HepG2 (cell line): ENCODE results near the gene CAMKMT.

Experiments used
- FOXP1 ChIP-seq, 2 experiments: fragments of 450-650 bp in 1 of 2; IDR thresholded peaks; 2 replicates each; pipeline ENCODE4 v1.6.1; 2017 to 2018; ENCODE audit warnings: antibody characterized with exemption in 1 of 2
- JUN ChIP-seq: sonication (generic); formaldehyde crosslinking; IDR thresholded peaks from 2 replicates; pipeline ENCODE4 v1.4.0; 2020; ENCODE audit warnings: mild to moderate bottlenecking, missing genetic modification reagents
- NFYB ChIP-seq: sonication (generic); formaldehyde crosslinking; IDR thresholded peaks from 2 replicates; pipeline ENCODE4 v1.4.0; 2020; ENCODE audit warnings: missing genetic modification reagents
- ZNF263 ChIP-seq: sonication (generic); formaldehyde crosslinking; IDR thresholded peaks from 2 replicates; pipeline ENCODE4 v1.4.0; 2020; ENCODE audit warnings: missing genetic modification reagents
- ZNF788 ChIP-seq: sonication (generic); formaldehyde crosslinking; IDR thresholded peaks from 2 replicates; pipeline ENCODE4 v1.5.0; 2020; ENCODE audit warnings: mild to moderate bottlenecking, missing genetic modification reagents, borderline replicate concordance
- TF ChIP-seq, protein P1 (sequence below): sonication (generic); IDR thresholded peaks from 2 replicates; pipeline ENCODE4 v1.6.1; 2016; ENCODE audit warnings: low read depth, borderline replicate concordance

DNA sequence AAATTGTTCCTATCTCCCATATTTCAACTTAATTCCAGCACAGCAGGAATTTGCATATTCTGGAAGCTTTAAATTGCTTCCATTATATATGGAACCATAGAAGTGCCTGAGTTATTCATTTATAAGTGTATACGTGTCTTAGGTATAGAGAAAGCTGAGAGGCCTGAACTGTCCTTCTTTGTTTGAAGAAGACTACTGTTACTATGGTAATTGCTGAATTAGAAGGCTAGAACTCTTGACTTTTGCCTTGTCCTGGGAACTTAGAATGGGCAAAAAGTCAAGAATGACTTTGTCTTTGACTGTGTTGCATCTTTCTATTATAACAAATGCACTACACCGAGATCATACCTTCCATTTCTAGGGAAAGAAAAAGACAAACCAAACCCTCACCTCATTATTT lies 15.7 kb downstream of the CAMKMT start:
- TF ChIP-seq ZNF263 = no peak
- no peak for TF ChIP-seq JUN (CRISPR knock-in tag)
- TF ChIP-seq, protein P1, sequence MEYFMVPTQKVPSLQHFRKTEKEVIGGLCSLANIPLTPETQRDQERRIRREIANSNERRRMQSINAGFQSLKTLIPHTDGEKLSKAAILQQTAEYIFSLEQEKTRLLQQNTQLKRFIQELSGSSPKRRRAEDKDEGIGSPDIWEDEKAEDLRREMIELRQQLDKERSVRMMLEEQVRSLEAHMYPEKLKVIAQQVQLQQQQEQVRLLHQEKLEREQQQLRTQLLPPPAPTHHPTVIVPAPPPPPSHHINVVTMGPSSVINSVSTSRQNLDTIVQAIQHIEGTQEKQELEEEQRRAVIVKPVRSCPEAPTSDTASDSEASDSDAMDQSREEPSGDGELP = no peak
- TF ChIP-seq FOXP1 (IDR thresholded peaks at IDR 0.05) = no peak
- no peak for TF ChIP-seq FOXP1 (CRISPR knock-in tag; IDR thresholded peaks at IDR 0.05)
- no peak for TF ChIP-seq ZNF788
- no peak for TF ChIP-seq NFYB (CRISPR knock-in tag)
